NCI-H2227 (cell line): Measurements from ENCODE around the gene HAND2.

Source experiments
- DNase-seq: peaks from one replicate; lab custom pipeline; 2025; ENCODE audit not compliant: unreplicated experiment; lab: John Stamatoyannopoulos, UW

HAND2 gene

GRCh38 chr4:173521467-173522159 lies 8.4 kb downstream of the HAND2 start:
- DNase-seq: no peak

GRCh38 chr4:173520921-173521466 lies 9.0 kb downstream of the HAND2 start:
- DNase-seq: no peak

DNA sequence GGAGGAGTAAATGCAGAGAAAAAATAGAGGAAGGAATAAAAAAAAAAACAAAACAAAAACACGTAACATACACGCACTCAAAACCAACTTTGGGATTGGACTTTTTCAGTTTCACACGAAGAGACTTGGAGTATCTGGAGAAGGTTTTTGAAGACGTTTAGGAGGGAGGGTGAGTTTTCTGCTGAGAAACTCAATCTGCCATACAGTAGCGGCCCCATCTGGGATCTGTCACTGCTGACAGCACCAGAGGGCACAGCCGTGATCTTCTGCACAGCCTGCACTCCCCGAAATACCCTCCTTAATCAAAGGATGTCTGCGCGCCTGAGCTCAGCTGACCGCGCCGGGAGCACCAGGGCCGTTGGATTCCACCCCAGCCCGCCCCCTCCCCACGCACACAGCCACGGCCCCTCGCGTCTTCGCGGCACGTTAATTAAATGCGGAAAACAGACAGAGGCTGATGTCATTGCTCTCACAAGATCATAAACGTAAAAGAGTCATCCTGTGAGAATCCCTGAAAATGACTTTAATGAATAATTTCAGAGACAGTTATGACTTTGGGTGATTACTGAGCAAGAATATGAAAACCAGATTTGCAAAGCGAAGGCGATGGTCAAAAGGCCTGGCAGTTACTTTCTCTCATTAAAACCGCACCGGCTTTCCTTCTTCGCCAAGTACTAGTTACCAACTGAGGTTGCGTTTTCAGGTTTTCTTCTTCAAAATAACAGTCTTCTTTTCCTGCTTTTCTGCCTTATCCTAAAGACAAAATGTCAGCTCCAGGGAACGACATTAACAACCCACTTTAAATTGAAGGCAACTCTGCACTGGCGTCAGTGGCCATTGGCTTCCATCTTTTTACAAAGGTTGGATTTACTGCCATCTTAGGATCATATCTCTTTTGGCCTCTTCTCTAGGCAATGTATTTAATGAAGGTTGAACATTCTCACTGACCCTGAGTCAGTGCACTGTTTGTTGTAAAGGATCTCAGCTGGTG lies 10.6 kb downstream of the HAND2 start:
- DNase-seq: no peak

- no peak for DNase-seq
Measured at GRCh38 chr4:173518425-173519102, 11.5 kb downstream of the HAND2 start.

DNA sequence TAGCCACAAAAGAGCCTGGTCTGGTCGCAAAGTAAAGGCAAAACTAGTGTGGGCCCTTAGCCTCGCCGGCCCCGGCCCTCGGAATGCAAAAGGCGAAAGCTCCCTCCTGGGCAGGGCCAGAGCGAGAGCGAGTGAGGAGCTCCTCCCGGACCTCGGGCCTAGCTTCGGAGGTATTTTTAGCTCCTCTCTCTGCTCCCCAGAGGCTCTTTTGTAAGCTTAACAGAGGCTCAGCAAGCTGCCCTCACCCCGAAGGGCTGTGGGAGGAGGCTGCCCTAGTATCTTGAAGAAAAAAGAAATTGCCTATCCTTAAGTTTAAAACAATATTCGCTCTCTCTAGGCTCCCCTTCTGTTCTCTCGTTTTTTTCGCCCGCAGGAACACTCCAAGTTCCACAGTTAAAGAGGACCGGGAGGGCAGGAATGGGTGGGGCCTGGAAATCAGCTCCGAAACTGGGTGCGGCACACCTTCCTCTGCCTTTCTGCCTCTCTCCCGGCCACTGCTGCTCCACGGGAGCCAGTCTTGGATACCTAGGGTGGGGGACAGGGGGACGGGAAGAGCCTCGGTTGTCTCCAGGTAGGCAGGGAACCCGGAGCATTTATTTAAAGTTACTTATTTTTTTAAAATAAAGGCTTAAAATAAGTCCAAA lies 12.1 kb downstream of the HAND2 start:
- DNase-seq: no peak

GRCh38 chr4:173516621-173517524 lies 13.2 kb downstream of the HAND2 start:
- DNase-seq: peak; percentile 71

- DNase-seq: no peak
Measured at GRCh38 chr4:173515458-173515857, 14.6 kb downstream of the HAND2 start.

DNA sequence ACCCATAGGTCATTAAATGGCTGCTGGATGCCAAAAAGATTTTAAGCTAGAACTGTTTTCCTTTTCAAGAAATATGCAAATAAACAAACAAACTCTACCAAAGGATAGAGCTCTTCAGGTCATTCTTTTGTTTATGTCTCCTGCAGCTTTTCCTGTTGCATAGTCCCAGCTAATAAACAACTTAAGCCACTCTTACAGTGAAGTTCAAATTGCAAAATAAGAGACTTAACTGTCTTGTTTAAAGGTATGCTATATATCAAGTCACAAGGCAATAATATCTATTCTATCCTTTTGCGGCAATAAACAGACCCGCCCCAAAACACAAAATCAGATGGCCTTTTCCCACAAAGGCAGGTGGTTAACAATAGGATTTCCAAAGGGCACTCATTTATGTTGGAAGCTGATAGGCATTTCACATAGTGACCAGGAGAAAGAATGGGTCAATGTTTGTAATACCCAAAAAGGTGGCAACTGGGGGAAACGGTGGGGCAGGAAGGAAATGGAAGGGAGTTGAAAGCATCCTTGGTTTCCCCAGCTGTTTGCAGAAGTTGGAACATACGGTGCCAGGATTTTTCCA lies 15.3 kb downstream of the HAND2 start:
- no peak for DNase-seq

DNA sequence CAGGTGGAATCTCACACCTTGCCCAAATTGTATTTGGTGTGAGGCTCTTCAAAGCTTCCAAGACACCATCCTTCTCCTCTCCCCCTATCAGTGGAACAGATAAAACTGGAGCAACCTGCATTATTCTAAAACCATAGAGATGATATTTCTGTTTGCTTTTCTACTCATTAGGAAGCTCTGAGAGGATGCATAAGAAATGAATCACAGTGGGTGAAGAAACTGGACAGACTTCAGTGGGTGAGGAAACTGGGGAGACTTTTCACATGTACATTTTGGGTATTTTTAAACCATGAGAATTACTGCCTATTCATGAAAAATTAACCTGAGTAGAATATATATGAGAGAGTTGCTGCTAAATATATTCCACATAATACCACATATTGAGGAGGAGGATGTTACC lies 16.4 kb downstream of the HAND2 start:
- no peak for DNase-seq

DNA sequence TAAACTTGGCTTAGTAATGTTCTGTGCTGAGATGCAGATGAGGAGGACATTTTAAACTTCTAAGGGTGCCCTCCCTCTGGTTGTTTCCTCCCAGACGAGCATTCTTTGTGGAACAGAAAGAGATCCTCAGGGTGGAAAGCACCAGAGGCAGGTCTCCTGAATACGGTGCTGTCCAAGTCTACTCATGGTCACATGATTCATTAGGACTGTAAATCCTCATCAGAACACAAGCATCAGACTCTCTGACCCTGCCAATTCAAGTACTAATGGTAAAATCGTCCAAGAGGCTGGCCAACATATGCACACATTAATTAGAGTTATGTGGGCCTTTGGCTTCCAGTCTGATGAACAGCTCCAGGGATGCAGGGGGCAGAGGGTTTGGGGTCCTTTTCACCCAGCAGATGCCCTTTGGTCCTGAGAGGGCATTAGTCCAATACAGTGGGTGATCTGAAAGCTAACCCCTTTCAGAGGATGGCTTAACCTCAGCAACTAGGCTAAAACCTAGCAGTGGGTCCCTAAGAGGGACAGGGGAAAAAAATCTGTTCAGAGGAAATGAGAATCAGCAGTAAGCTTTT lies 18.2 kb downstream of the HAND2 start:
- no peak for DNase-seq

DNA sequence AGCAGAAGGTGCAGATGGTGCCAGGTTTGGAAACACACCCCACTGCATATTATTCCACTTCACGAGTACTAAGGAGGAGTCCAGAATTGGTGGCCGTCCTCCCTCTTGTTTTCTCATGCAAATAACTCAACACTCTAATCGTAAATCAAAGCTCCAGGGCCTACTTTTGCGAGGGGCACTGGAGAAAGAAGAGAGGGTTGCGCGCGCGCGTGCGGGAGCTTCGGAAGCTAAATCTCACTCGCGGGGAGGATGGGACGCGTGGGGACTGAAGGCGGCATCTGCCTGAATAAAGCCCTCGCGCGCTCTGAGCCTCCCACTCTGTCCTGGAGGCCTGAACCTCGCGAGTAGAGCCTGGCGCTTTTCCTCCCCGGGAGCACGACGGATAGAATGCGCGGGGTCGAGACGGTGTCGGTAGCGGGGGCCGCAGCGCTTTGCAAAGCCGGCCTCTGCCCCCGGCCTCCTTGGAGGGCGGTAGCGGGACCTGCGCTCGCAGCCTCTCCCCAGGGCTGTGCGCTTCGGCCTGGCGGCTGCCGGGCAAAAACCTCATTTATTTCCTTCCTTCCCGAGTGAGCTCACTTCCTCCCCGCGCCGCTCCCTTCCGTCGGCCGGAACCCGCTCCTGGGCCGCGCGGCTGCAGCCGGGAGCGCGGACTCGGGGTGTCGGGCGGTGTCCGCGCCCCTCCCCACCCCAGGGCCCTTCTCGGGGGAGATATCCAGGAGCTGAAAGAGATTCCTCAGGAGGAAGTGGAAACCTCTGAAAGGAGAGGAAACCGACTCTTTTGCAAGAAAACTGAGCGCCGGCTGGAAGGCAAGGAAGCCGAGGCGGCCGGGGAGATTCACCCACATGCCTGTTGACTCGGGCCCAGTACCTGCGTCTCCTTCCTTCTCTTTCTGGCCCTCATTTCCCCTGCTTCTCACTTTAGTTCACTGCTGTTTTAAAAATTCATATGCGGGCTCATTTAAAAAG lies 20.7 kb downstream of the HAND2 start:
- no peak for DNase-seq

DNA sequence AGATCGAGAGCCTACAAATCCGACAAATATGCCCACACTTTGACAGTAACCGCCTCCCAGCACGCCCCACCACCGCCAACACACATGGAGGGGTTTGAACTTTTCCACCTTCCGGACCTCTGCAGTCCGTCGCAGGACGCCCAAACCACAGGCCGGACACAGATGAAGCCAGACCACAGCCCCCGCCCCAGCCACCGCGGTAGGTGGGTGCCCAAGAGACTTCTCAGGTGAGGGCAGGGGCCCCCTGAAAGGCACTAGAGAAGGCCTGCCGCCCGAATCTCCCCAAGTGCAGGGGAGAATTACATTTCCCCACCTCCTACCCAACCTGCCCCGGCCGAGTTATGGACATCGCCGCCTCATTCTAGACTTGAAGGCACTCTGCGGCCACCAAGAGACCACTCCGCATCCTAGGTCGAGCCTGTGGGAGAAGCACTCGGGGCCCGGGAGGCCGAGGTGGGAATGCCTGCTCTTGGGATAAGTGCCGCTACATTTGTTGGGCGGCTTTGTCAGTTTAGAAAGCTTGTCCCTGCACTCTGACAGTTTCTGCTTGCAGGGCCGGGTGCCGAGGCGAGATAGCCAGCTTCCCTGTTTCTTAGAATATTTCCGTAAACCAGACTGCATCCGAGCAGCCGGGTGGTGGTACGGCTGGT lies 21.5 kb downstream of the HAND2 start:
- DNase-seq: no peak

- no peak for DNase-seq
Measured at GRCh38 chr4:173507471-173508385, 22.3 kb downstream of the HAND2 start.

DNA sequence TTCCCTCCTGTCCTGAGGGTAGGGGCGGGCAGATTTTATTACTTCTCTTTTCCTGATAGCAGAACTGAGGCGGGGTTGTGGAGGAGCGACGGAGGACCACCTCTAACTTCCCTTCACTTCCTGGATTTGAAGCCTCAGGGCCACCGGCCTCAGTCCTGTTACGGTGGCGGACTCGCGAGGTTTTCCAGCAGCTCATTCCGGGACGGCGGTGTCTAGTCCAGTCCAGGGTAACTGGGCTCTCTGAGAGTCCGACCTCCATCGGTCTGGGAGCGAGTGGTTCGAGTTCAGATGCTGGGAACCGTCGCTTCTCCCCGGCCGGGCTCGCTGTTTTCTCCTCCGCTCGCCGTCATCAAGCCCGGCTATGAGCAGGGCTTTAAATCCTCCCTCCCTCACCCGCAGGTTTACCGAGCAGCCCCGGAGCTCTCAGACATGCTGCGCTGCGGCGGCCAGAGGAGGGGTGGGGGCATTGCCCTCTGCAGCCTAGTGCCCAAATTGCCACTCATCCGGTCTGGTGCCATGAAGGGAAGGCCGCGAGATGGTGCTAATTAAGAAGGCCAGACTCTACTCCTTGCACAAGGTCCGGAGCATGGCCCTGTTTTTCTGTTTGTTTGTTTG lies 23.3 kb downstream of the HAND2 start:
- DNase-seq: no peak

GRCh38 chr4:173505924-173506518 lies 24.0 kb downstream of the HAND2 start:
- peak; percentile 0 for DNase-seq

DNA sequence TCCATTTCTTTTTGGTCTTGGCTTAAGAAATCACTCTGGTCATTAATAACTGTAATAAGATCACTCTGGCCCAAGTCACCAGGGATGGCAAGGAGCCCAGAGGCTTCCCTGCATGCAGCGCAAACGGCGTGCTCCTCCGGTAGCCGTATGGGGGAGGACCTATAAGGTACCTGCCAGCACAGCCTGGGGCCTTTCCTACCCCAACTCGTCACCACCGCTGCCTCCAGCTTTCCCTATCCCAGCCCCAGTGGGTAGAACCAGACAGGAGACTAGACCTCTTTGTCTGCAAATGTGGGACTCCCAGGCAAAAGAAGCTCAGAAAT lies 25.9 kb downstream of the HAND2 start:
- no peak for DNase-seq
